Measurements from ENCODE around the gene GOLGA8B.
"Not testable (repeated sequence)": the region's sequence is repeated elsewhere in the genome, so short reads cannot be mapped to it uniquely, and the experiment has no call there.

- TF ChIP-seq POLR2A (IDR thresholded peaks at IDR 0.05; ENCODE audit: low read length); GATA1 (IDR thresholded peaks at IDR 0.05; ENCODE audit: low read depth, low read length): not testable (repeated sequence)
Observed at GRCh38 chr15:34555162-34555561, 28.3 kb downstream of the GOLGA8B start.

All from erythroblast (primary cell).